A549 (cell line): ENCODE measurements around the gene NCOR2.

Experiments
- CEBPB ChIP-seq, 2 experiments: fragments of >200 bp in 1 of 2; sonication (Bioruptor Twin) in 1 of 2; formaldehyde crosslinking in 1 of 2; IDR thresholded peaks; 2 replicates each; pipeline ENCODE4 v1.6.1; 2012 to 2016
- CTCF ChIP-seq: fragments of >200 bp; sonication (Bioruptor Twin); formaldehyde crosslinking; IDR thresholded peaks from 3 replicates; pipeline ENCODE4 v1.5.1; 2016
- EP300 ChIP-seq, 2 experiments: fragments of >200 bp; sonication (Bioruptor Twin); formaldehyde crosslinking; IDR thresholded peaks; 2 replicates in 1 of 2; 3 replicates in 1 of 2; pipeline ENCODE4 v1.6.1; 2016 to 2017
- REST ChIP-seq: fragments of 200-600 bp; sonication (generic); IDR thresholded peaks from 2 replicates; pipeline ENCODE4 v1.6.1; 2016; ENCODE audit warnings: antibody characterized with exemption, mild to moderate bottlenecking, moderate library complexity
- SMC3 ChIP-seq: fragments of >200 bp; sonication (Bioruptor Twin); formaldehyde crosslinking; IDR thresholded peaks from 3 replicates; pipeline ENCODE4 v1.6.1; 2018; ENCODE audit warnings: inconsistent platforms
- USF2 ChIP-seq: fragments of 450-650 bp; IDR thresholded peaks from 2 replicates; pipeline ENCODE4 v1.6.1; 2014; ENCODE audit warnings: antibody characterized with exemption

- TF ChIP-seq CTCF (no peak), EP300 (IDR thresholded peaks at IDR 0.05) (no peak), REST (no peak), SMC3 (no peak), USF2 (peak; percentile 71), CEBPB (IDR thresholded peaks at IDR 0.05) (no peak)
Observed at GRCh38 chr12:124583854-124584253, 16.4 kb upstream of the NCOR2 start.
